Muscle of back (tissue), 11 donors: ENCODE results near the gene IGFALS. TPM values are rescaled to one million over a fixed set of nuclear protein-coding genes. Genes with fewer than 3 reads are reported as not detected.
A peak's percentile ranks its signal among the peaks of the same experiment; 100 is the strongest.

ENCODE experiments used
- DNase-seq, 3 donors: peaks; one replicate each; pipeline versions ENCODE4 v3.0.0 to v3.0.0-alpha.2; 2013
- polyA plus RNA-seq, 10 donors: library from polyadenylated mRNA; unstranded; fragments of 120-200 nt; gene quantifications; one replicate each; pipeline ENCODE4 v1.2.1, GENCODE V29; 2013; ENCODE audit not compliant: insufficient read length in 10 of 10

The IGFALS gene
- polyA plus RNA-seq, 10 donors: 0.21 to 0.49 (median 0.26) TPM; not detected in 1

DNA sequence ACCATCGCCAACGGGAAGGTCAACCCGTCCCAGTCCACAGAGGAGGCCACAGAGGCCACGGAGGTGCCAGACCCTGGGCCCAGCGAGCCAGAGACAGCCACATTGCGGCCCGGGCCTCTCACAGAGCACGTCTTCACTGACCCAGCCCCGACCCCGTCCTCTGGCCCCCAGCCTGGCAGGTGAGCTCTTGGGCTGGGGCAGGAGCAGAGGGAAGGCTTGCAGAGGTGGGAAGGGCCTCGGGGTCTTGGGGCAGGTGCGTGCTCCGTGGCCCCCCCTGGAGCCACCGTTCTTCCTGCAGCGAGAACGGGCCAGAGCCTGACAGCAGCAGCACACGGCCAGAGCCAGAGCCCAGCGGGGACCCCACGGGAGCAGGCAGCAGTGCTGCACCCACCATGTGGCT lies 27.3 kb downstream of the IGFALS start:
- no peak for DNase-seq

DNA sequence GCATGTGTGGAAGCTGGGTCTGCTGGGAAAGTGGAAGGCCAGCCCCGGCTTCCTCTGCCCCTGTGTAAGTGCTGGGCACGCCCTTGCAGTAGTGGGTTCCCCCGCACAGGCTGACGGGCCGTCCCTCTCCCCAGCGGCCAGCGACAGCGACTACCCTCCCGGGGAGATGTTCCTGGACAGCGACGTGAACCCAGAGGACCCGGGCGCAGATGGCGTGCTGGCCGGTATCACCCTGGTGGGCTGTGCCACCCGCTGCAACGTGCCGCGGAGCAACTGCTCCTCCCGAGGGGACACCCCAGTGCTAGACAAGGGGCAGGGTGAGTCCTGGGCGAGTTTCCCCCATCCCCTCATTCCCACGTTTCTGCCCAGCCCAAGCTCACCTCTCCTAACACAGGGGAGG lies 27.7 kb downstream of the IGFALS start:
- no peak for DNase-seq

DNA sequence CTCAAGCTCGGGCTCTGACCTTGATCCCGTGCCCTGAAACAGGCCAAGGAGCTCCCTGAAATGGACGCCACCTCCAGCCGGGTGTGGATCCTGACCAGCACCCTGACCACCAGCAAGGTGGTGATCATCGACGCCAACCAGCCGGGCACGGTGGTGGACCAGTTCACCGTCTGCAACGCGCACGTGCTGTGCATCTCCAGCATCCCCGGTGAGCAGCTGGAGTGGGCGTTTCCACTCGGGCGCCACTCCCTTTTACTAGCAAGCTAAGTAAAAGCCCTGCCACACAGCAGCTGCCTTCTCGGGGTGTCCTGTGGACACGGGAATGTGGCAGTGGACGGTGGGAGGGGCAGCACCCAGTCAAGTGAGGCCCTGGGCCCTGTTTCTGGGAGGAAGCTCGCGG lies 28.5 kb downstream of the IGFALS start:
- no peak for DNase-seq

DNA sequence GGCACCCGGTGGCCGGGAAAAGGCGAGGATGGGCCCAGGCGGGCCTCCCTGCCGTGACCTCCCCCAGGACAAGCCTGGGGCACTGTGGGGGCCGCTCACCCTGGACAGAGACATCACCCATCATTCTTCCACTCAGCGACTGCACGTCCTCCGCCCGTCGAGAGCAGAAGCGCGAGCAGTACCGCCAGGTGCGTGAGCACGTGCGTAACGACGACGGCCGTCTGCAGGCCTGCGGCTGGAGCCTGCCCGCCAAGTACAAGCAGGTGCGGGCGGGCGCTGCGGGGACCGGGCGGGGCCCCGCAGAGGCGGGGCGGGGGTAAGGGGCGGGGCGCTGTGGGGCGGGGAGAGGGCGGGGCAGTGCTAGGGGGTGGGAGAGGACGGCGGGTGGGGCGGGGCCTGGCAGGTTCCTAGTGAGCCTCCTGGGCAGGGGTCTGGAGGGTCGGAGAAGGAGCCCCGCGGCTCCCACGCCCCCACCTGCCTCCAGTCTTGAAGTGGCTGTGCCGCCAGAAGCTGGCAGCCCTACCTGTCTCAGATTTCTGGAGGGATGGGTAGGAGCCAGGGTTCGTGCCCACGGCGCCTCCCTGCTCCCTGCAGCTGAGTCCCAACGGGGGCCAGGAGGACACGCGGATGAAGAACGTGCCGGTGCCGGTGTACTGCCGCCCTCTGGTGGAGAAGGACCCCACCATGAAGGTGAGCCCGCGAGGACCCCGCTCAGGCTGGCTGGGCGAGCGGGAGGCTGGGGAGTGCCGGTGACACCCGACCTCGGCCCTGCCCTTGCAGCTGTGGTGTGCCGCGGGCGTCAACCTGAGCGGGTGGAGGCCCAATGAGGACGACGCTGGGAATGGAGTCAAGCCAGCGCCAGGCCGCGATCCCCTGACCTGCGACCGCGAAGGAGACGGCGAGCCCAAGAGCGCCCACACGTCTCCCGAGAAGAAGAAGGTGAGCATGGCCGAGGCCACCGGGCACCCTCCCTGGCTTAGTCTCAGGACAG lies 29.7 kb downstream of the IGFALS start:
- peak in 1 of 3 donors; percentile 55 for DNase-seq

DNA sequence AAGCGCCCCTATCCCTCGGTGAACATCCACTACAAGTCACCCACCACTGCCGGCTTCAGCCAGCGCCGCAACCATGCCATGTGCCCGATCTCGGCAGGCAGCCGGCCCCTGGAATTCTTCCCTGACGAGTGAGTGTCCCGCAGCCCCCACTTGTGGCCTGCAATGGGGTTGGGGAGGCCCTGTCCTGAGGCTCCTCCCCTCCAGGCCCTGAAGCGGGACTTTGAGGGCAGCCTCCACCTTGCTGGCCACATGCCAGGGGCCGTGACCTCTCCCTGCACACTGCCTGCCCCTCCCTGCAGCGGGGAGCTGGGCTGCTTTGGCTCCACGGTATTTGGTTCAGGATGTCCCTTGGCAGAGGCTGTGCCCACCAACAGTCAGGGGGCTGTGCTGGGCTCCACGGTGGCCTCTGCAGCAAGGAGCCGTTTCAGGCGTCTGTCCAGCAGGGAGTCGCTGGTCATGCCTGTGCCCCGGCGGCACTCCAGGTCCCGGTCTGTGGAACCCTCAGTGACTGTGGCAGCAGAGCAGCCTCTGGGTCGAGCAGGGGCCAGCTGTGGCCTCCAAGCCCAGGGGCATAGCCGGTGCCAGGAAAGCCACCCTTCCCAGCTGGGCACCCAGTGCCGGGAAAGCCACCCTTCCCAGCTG lies 30.5 kb downstream of the IGFALS start:
- DNase-seq: no peak

DNA sequence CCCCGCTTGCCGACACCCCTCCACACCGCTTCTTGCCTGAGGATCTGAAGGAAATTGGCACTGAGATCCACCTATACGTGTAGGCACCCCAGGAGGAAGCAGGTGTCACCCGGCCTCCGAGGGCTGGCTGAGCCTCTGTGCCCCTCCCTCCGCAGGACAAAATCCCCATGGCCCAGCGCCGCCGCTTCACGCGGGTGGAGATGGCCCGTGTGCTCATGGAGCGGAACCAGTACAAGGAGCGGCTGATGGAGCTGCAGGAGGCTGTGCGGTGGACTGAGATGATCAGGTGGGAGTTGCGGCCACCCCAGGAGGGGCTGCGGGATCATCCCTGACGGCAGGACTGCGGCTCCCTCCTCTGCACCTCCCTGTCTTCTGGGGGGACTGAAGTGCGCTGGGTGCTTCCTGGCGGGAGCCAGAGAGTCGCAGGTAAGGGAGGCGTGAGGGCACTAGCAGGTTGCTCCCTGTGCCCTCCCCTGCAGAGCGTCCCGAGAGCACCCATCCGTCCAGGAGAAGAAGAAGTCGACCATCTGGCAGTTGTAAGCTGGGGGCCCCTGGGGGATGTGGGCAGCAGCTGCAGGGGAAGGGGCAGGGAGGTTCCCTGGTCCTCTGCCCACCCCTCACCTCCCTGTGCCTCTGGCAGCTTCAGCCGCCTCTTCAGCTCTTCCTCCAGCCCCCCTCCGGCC lies 31.2 kb downstream of the IGFALS start:
- no peak for DNase-seq

DNA sequence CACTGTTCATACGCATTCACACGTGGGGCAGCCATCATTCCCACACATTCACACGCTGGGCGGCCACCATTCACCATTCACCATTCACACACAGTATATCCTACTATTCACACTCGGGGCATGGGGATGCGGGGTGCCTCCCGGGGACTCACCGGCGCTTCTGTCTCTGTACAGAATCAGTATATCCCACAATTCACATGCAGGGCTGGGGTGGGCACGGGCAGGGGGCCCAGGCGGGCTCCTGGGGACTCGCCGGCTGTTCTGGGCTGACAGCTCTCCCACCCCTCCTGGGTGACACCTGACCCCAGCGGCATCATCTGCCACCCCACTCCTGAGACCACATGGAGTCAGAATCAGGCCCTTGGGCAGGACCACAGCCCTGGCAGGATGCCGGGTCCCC lies 31.8 kb downstream of the IGFALS start:
- DNase-seq: no peak

DNA sequence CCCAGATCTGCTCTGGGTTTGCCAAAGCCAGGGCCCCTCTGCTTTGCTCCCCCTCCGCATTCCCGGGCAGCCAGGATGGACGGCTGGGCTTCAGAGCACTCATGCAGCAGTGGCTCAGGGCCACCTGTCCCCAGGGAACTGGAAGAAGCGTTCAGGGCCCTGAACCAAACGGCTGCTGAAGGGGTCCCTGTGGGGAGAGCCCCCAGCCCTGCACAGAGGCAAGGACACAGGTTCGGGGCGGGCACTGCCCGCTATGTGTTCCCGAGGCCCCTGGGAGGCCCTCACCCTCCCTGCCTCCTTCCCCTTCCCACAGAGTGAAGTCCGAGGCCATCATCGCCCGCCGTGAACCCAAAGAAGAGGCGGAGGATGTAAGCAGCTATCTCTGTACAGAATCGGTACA lies 32.6 kb downstream of the IGFALS start:
- no peak for DNase-seq

DNA sequence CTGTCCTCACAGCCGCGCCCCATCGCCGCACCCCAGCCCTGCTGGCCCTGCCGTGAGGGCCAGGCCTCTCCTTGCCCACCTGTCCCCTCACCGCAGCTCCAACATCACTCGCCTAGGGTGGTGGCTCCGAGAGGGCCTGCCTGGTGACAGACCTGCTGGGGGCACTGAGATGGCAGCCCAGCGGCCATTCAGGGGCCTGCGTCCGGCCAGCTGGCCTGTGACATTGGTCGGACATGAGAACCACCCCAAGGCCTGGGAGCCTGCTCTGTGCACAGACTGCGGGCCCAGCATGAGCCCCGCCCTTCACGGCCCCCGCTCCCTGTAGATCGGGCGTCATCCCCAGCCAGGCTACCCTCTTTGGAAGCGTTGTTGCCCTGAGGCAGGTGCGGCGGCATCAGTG lies 34.0 kb downstream of the IGFALS start:
- no peak for DNase-seq

DNA sequence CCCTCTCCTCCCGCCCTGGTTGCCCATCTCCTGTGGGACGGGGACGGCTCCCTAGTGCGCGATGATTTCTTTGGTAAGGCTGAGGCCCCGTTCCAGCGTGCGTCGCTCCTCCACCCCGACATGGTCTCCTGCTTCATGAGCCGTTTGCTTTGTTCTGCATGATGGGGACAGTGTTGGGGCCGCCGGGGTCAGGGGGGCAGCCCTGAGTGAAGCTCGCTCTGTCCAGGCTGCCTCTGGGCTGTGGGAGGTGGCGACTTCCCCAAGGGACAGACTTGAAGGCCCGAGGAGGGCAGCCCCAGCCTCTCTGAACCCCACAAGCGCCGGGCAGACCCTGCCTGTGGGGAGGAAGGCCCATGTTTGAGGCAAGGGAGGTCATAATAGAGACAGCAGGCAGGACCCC lies 34.6 kb downstream of the IGFALS start:
- no peak for DNase-seq

DNA sequence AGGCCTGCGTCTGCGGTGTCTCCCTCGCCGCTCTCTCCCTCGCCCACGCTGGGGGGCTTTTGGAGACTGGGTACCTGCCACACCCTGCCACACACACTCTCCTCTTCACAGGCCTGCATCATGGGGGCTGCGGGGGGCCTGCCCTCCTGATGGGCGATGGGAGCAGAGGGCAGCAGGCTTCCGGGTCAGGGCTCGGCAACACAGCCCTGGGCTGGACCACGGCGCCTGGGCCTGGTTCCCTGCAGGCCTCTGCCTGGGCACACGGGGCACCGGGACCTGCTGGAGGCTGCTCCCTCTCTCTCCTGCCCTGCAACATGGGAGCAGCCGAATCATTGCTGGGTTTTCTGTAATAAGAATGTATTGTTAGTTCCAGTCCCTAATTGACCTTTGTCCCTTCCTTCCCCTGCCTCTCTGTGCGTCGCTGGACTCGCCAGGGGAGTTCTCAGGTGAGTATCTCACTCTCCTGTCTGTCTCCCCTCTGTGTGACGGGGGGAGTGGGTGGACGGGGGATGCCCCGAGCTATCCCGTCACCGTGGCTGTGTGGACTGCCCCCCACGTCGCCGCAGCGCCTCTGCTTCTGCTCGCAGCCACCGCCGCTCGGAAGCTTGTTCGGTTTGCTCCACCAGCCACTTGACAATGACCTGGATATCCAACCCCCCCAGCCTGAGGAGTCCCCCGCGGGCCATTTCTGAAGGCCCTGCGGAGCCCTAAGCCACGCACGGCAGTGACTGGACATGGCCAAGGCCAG lies 35.6 kb downstream of the IGFALS start:
- DNase-seq: no peak

DNA sequence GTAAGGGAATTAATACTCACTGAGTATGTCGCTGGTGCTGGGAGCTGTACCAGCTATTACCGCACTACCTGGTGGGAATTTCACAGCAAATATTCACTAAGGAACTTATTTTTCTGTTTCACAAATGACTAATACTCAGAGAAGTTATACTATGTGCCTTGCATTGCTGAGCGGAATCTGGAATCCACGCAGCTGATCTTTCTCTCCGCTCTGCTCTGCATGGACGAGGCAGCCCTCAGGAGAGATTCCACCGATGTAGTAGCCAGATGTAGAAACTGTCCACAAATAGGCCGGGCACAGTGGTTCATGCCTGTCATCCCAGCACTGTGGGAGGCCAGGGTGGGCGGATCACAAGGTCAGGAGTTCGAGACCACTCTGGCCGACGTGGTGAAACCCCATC lies 39.3 kb downstream of the IGFALS start:
- no peak for DNase-seq

DNA sequence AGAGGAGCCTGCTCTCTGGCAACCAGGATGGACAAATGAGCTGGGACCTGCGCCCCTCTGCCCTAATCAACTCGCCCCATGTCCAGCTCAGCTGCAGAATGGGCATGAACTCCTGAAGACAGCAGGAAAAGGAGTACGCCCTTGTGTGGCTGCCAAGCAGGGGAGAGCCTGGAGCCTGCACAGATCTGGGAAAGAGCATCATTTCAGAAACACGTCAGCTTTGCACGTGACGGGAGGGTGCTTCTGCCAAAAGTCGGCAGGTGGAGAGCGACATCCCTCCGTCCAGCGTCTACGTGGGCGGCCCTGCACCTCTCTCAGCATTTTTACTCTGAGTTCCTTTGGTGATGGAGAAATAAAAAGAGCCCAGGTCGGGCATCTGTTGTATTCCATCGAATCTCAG lies 40.7 kb downstream of the IGFALS start:
- DNase-seq: no peak

DNA sequence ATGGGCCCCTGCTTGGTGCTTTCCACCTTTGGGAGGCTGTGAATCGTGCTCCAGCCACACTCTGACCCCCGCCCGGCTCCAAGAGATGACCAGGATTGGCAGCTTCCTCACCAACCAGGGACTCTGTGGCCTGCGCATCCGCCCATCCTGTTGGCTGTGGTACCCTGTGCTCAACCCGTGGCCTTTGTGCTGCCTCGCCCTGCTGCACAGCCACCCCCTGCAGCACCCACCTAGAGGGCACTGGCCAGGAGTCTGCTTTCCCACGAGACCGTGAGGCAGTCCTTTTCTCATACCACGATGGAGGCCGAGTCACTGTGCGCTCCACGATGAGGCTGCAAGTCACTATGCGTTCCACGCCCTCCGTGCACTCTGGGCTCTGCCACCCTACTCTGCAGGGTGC lies 41.6 kb downstream of the IGFALS start:
- no peak for DNase-seq

DNA sequence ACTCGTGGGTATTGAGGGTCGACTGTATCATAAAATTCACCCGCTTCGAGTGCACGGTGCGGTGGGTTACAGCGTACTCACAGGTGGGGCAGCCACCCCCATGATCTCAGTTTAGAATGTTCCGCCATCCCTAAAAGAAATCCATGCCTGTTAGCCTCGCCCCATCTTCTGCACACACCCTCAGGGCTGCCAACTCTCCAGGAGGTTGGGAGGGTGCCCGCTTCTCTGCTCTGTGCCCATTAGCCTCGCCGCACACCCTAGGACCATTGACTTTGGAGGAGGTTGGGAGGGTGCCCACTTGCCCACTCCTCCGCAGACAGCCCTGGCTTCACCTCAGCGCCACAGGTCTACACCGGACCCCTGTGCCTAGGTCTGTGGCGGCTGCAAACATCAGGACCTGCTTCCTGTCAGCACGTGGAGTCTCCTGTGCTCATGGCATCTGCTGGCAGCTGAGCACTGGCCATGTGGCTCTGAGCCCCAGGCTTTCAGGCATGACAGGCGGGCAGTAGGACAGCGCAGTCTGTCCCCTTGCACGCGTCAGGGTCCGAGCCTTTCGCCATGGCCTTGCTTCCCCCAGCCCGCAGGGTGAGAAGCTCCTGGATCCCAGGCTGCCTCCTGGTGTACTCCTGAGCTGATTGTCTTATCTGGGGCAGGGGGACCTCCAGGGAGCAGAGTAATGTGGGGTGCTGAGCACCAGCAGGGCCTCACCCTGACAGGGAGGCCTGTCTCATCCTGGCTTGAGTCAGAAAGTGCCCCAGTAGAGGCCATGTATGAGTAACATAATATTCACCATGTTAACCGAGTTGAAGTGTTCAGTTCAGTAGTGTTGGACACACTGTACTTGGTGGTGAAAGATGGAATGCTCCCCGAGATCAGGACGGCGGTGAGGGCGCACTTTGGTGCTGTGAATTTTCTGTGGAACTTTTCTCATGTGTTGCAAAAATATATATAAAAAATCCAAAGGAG lies 44.1 kb downstream of the IGFALS start:
- no peak for DNase-seq

DNA sequence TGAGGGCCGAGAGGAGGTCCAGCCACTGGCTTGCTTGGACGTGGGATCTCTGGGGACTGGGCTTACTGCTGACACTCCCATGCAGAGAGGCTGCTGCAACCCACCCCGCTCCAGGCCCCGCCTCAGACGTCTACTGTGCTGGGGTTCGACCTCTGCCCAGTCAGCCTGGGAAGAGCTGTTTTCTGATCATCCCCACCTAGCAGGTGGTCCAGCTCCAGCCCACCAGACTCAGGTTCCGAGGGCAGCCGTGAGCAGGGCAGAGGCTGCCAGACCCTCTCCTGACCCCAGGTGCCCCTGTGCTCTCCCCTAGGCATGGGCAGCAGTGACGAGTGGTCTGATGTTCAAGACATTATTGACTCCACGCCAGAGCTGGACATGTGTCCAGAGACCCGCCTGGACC lies 45.6 kb downstream of the IGFALS start:
- no peak for DNase-seq

DNA sequence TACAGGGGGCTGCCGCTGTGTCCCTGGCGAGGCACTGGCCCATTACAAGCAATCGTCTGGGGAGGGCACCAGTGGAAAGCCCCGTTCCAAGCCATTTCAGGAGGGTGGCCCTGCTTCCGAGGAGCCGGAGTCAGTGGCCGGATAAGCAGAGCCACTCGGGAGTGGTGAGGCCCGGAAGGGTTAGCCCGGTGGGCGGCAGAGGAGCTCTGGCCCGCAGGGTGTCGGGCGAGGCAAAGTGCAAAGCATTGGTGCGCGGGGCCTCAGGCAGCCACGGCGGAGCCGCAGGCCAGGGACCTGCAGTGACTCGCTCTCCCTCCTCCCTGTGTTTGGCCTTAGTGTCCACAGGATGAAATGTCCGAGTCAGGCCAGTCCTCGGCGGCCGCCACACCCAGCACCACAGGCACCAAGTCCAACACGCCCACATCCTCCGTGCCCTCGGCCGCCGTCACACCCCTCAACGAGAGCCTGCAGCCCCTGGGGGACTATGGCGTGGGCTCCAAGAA lies 46.8 kb downstream of the IGFALS start:
- no peak for DNase-seq

DNA sequence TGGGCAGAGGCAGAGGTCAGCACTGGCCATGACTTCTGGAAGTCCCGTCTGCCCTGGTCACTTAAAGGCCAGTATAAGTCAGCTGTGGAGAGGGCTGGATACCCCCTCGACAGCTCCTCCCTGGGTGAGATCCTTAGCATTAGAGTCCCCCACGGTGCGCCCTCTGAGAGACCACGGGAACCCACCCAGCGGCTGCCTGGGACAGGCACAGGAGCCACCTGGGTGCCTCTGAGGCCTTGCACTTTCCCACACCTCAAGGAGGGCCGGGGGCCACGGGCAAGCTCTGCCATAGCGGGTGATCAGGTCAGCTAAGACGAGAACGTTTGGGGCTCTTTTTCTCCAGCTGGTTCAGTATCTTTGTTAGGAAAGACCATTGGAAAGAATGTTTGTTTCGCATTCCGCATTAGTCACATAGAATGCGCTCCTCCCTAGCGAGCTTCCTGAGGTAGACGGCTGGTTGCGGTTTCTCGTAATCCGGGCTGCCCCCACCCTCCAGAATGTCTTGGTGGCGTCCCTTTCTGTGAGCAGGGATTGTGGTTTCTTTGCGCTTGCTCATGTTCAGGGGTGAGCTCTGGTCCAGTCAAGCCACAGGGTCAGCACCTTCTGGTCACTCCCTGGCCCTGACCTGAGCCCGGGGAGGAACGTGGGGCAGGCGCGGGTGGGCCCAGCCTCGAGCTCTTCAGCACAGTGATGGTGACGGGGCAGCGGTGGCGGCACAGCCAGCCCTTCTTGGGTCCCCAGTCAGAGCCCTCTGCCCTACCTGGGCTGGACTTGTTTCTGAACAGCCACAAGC lies 47.4 kb downstream of the IGFALS start:
- DNase-seq: no peak

DNA sequence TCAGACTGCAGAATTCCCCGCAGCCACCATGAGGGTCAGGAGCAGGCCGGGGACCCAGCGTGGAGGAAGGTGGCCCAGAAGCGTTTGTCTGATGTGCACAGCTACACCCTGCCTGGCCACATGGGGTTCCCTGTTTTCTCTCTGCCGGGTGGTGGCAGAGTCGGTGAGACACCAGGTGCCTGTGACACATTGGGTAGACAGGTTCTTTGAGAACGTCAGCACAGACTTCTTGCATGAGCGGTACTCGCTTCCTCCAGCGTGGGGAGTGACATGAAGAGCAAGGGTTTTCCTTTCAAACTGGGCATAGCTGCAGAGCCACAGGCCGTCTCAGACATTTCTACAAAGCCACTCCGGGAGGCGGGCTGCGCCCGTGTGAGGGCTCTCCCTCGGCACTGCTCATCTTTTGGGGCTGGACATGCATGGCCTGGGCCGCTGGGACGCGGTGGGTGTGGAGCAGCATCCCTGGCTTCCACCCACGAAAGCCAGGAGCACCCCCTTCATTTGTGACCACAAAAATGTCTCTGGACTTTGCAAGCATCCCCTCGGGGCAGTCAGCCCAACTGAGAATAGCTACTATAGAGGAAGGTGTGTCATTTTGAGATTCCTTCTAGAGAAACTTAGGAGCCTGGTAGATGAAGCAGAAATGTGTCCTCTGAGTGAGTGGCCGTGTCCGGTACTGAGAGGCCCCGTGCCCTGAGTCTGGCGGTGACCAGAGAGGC lies 48.2 kb downstream of the IGFALS start:
- peak in 1 of 3 donors; percentile 28 for DNase-seq
